HCT116 (cell line): ENCODE data around the gene PIK3R6.

Experiments
- CBX3 ChIP-seq: IDR thresholded peaks from 2 replicates; pipeline ENCODE4 v1.6.1; 2012; ENCODE audit warnings: low read depth
- CTCF ChIP-seq, 3 experiments: fragments of 200-600 bp in 1 of 3; sonication (generic) in 1 of 3; IDR thresholded peaks in 2 of 3; conservative IDR thresholded peaks in 1 of 3; 2 replicates each; pipeline ENCODE4 v1.5.1; 2012 to 2017; ENCODE audit warnings: low read depth in 2 of 3, low read length in 2 of 3, antibody characterized with exemption in 1 of 3, borderline replicate concordance in 1 of 3, control low read depth in 1 of 3, mild to moderate bottlenecking in 1 of 3, mixed read lengths in 1 of 3, mixed run types in 1 of 3, moderate library complexity in 1 of 3; ENCODE audit not compliant: insufficient read depth in 1 of 3

GRCh38 chr17:8825802-8826201 lies 41.7 kb downstream of the PIK3R6 start:
- TF ChIP-seq CTCF (IDR thresholded peaks at IDR 0.05 in 2 of 3, conservative IDR thresholded peaks at IDR 0.05 in 1 of 3; ENCODE audit: borderline replicate concordance in 1 of 3, insufficient read depth in 1 of 3, low read depth in 2 of 3, low read length in 2 of 3) (no peak), CBX3 (no peak)
